Thyroid gland (tissue), 4 donors: ENCODE data around the gene GALNT9.

Experiments used
- CTCF ChIP-seq, 6 experiments: fragments of 200-600 bp in 3 of 6; fragments of 450-650 bp in 3 of 6; sonication (generic) in 3 of 6; IDR thresholded peaks; one replicate each; pipeline ENCODE4 v1.5.1; 2016 to 2019; ENCODE audit warnings: antibody characterized with exemption in 6 of 6, mild to moderate bottlenecking in 2 of 6, inconsistent platforms in 1 of 6, moderate library complexity in 1 of 6
- POLR2A ChIP-seq, 2 donors: fragments of 450-650 bp; IDR thresholded peaks; one replicate each; pipeline ENCODE4 v1.6.1; 2017; ENCODE audit warnings: antibody characterized with exemption in 2 of 2, mild to moderate bottlenecking in 2 of 2, moderate library complexity in 1 of 2

DNA sequence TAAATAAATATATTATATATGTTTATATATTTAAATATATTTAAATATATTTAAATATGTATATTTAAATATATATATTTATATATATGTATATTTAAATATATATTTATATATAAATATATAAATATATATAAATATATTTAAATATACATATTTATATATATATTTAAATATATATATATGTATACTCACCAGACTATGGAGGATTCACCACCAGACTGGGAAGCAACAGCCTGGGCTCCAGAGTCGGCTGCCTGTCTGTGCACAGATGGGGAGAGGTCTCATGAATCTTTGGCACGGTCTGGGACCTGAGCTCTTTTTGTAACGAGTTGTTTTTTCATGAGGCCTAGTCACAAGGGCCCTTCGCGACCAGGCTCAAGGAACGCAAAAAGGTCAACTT lies 163.8 kb downstream of the GALNT9 start:
- TF ChIP-seq POLR2A (IDR thresholded peaks at IDR 0.05) (no peak), CTCF (IDR thresholded peaks at IDR 0.05) (no peak)
